ENCODE results near the gene SLC7A8.

- no peak for TF ChIP-seq POLR2AphosphoS5 (IDR thresholded peaks at IDR 0.05)
- TF ChIP-seq EP300 (IDR thresholded peaks at IDR 0.05) = no peak
- no peak for TF ChIP-seq CTCF (IDR thresholded peaks at IDR 0.05)
- TF ChIP-seq POLR2A (IDR thresholded peaks at IDR 0.05) = no peak
Observed at GRCh38 chr14:23181946-23182345, 1.5 kb downstream of the SLC7A8 start.

Data from suprapubic skin (tissue), 4 donors.